ENCODE data around the gene GNA12.

- TF ChIP-seq EZH2 (IDR thresholded peaks at IDR 0.05; ENCODE audit: insufficient read depth, poor library complexity, severe bottlenecking) (no peak), EZH2phosphoT487 (IDR thresholded peaks at IDR 0.05; ENCODE audit: insufficient read depth, low read depth) (no peak)
Observed at GRCh38 chr7:2700141-2700850, 143.8 kb downstream of the GNA12 start.

Measured in GM23248 (cell line).